HG03521 (cell line): ENCODE results near the gene MITD1.
"Not testable (repeated sequence)": the region's sequence is repeated elsewhere in the genome, so short reads cannot be mapped to it uniquely, and the experiment has no call there.

Experiments used
- ATAC-seq: cut with Tn5 transposase; IDR thresholded peaks from one replicate; pipeline ENCODE4 v1.9.1; 2021; ENCODE audit warnings: mild to moderate bottlenecking, moderate library complexity; ENCODE audit not compliant: unreplicated experiment

The MITD1 gene

GRCh38 chr2:99154643-99155536 lies 26.0 kb downstream of the MITD1 start, which contains the start of the genes LIPT1 and TSGA10:
Gene LIPT1 (plus strand): TSS chr2:99154967. CDS start chr2:99161958, 6,991 bp downstream.
Gene TSGA10 (minus strand): TSS chr2:99154942. CDS start chr2:99109439, 45,503 bp downstream.
- ATAC-seq = peak; percentile 96

DNA sequence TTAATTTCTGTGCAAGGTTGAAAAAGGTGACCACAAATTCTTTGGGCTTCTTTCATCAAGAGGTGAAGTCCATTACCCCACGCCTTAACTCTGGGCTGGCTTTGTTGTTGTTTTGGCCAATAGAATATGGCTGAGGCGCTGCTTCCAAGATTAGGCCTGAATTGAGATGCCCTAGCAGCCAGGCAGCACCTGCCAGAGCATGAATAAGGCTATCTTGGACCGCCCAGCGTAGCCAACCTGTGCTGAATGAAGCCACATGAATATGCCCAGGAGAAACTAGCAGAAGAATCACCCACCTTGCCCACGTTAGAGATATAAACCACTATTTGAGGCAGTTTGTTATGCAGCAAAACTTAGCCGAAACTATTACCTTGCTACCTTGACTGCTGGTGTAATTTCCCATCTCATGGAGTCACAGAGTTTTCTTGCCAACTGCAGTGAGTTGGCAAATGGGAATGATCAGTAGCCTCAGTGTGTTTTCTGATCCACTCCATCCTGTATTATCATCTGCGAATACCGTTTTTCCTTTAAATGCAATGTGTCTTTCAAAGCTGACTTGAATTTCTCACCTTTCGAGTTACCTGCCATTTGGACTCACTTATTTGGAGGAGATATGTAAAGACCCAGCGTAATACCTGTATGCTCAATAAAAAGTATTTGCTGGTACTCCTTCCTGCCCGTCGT lies 26.8 kb downstream of the MITD1 start:
- no peak for ATAC-seq

DNA sequence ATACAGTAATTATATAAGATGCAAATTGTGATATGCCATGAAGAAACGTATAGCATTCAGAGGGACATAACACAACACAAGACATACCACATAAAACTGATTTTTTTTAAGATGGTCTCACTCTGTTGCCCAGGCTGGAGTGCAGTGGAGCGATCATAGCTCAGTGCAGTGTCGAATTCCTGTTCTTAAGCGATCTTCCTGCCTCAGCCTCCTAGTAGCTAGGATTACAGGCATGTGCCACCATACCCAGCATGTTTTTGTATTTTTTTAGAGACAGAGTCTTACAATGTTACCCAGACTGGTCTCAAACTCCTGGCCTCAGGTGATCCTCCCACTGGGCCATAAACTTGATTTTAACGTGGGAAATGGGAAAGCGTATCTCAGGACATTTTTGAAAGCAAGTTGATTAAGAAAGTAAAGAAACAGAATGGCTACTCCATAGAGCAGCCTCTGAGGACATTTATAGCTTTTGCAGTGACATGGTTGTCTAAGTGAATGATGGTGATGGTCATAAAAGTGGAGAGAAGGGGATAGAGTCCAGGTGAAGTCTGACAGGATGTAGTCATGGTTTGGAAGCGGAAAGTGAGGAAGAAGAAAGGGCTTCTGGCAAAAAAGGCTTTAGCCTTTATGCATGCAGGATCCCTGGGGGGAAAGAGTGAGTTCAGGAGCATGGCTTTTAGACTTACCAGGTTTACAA lies 28.5 kb downstream of the MITD1 start:
- ATAC-seq = no peak

- no peak for ATAC-seq
Observed at GRCh38 chr2:99150706-99151105, 30.2 kb downstream of the MITD1 start.

- peak; percentile 90 for ATAC-seq
Observed at GRCh38 chr2:99141110-99142108, 39.4 kb downstream of the MITD1 start, which contains the start of gene C2orf15. Gene C2orf15 (plus strand): TSS chr2:99141707. CDS start chr2:99150559, 8,852 bp downstream.

DNA sequence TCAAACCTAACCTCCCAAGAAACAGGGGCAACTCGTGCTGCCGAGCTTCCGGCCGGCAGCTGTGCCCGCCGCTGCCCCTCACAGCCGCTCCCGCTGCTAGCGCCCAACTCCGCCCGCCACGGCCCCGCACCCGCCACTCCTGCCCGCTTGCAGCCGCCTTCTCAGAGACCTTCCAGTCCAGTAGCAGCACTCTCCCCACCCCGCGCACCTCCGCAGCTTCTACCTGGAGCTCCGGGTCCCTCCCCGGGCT lies 40.1 kb downstream of the MITD1 start:
- ATAC-seq = no peak

DNA sequence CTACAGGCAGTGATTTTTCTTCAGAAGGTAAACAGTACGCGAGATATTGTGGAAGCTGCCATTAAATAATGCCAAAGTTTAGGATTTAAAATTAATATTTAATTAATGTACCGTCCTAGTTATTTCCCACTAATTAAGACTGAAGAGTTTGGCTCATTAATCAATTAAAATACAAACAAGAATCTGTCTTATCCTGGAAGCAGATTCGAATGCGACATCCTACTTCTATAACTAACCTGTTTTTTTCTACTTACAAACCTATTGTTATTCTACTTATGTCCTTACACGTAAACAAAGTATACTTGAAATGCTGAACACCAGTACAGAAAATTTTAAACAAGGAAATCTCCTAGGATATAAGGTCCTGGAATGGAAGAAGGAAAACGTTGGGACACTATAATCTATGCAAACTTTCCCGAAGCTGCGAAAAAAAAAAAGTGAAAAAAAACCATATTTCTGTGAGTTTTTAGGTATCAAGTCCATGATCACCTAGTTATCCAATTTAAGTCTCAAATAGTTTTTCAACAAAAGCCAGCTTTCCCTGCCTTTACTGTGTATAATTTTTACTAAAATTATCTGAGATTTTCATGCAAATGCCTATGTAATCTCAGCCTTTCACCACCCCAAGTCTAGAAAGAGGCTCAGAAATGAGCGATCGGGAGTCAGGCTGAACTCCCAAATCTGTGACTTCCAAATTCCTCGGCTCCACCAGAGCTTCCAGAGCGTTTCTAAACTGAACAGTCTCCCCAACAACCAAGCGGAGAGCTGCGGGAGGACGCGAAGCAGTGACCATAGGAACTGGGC lies 40.6 kb downstream of the MITD1 start:
- no peak for ATAC-seq

DNA sequence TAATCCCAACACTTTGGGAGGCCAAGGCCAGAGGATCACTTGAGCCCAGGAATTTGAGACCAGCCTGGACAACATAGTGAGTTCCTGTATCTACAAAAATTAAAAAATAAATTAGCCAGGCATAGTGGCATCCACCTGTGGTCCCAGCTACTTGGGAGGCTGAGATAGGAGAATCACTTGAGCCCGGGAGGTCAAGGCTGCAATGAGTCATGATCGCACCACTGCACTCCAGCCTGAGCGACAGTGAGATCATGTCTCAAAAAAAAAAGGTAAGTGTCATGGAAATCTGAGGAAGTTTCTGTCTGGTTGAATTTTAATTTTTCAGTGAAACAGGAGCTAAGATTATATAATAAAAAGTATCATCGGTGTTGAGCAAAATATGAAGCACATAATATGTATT lies 41.9 kb downstream of the MITD1 start:
- ATAC-seq = no peak

GRCh38 chr2:99135044-99135556 lies 45.8 kb downstream of the MITD1 start:
- not testable (repeated sequence) for ATAC-seq

DNA sequence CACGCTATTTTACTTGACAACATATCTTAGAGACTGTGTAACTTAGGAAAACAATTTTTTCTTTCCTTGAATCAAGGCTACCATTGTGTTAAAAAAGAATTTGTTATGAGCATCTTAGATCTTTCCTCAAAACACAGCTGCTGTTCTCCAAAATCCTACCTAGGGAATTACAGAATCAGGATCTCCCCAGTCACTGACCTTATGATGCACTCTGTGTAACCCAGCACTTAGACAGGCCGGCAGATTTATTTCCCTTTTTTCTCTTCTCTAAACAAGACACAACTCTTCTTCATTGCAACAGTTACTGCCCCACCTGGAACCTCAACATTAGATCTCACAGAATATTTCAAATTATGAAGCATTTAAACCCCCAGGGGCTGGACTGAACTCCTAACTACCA lies 52.9 kb downstream of the MITD1 start:
- ATAC-seq = no peak
